ENCODE data around the gene ZBED4. TPM values are rescaled to one million over a fixed set of nuclear protein-coding genes. Genes with fewer than 3 reads are reported as not detected.
A peak's percentile ranks its signal among the peaks of the same experiment; 100 is the strongest.

ZBED4 gene
- total RNA-seq, 2 donors from 2014 or later: 16.2 to 19.9 TPM

GRCh38 chr22:49923445-49923844, 69.8 kb downstream of the ZBED4 start:
- TF ChIP-seq, protein P1, sequence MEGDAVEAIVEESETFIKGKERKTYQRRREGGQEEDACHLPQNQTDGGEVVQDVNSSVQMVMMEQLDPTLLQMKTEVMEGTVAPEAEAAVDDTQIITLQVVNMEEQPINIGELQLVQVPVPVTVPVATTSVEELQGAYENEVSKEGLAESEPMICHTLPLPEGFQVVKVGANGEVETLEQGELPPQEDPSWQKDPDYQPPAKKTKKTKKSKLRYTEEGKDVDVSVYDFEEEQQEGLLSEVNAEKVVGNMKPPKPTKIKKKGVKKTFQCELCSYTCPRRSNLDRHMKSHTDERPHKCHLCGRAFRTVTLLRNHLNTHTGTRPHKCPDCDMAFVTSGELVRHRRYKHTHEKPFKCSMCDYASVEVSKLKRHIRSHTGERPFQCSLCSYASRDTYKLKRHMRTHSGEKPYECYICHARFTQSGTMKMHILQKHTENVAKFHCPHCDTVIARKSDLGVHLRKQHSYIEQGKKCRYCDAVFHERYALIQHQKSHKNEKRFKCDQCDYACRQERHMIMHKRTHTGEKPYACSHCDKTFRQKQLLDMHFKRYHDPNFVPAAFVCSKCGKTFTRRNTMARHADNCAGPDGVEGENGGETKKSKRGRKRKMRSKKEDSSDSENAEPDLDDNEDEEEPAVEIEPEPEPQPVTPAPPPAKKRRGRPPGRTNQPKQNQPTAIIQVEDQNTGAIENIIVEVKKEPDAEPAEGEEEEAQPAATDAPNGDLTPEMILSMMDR (IDR thresholded peaks at IDR 0.05): no peak
- Histone ChIP-seq H3K36me3 (no peaks in the 10 kb centered on the region), H3K4me1 (no peaks in the 10 kb centered on the region), H3K4me3 (no peak overlapping the region), H3K27me3 (no peaks in the 10 kb centered on the region), H3K9ac (ENCODE audit: low read depth in 2 of 2, low read length in 2 of 2) (no peak overlapping the region), H3K9me3 (no peaks in the 10 kb centered on the region), H3K27ac (no peak overlapping the region)
- DNase-seq: no peak
- intact Hi-C loops (cut with DNase I): loop anchor here (10.0 kb wide), 1 partner anchor 221 kb away; no protein-coding TSS in a partner anchor

GRCh38 chr22:49924113-49924833, 70.6 kb downstream of the ZBED4 start:
- no peaks in the 10 kb centered on the region for H3K27me3 ChIP-seq
- H3K4me3 ChIP-seq: no peak overlapping the region
- TF ChIP-seq, protein P1 (IDR thresholded peaks at IDR 0.05): no peak
- intact Hi-C loops (cut with DNase I): loop anchor here (10.0 kb wide), 1 partner anchor 221 kb away; no protein-coding TSS in a partner anchor
- H3K4me1 ChIP-seq: no peaks in the 10 kb centered on the region
- no peak overlapping the region for H3K9ac ChIP-seq (ENCODE audit: low read depth in 2 of 2, low read length in 2 of 2)
- no peak for DNase-seq
- H3K9me3 ChIP-seq: no peaks in the 10 kb centered on the region
- no peaks in the 10 kb centered on the region for H3K36me3 ChIP-seq
- no peak overlapping the region for H3K27ac ChIP-seq

GRCh38 chr22:49925525-49926128, 72.0 kb downstream of the ZBED4 start:
- peak overlapping the region; percentile 44 for H3K27ac ChIP-seq
- no peaks in the 10 kb centered on the region for H3K36me3 ChIP-seq
- TF ChIP-seq, protein P1 (IDR thresholded peaks at IDR 0.05): no peak
- H3K9ac ChIP-seq (ENCODE audit: low read depth in 2 of 2, low read length in 2 of 2): no peak overlapping the region
- H3K9me3 ChIP-seq: no peaks in the 10 kb centered on the region
- DNase-seq: no peak
- peaks cover 6% of the 10 kb centered on the region for H3K4me1 ChIP-seq
- no peak overlapping the region for H3K4me3 ChIP-seq
- intact Hi-C loops (cut with DNase I): loop anchor here (5.0 to 10.0 kb wide), 2 partner anchors 158 to 219 kb away; no protein-coding TSS in a partner anchor
- no peaks in the 10 kb centered on the region for H3K27me3 ChIP-seq

- intact Hi-C loops (cut with DNase I): loop anchor here (5.0 to 10.0 kb wide), 2 partner anchors 160 to 218 kb away; no protein-coding TSS in a partner anchor
- DNase-seq: no peak
- no peak overlapping the region for H3K9ac ChIP-seq (ENCODE audit: low read depth in 2 of 2, low read length in 2 of 2)
- no peaks in the 10 kb centered on the region for H3K27me3 ChIP-seq
- TF ChIP-seq, protein P1 (IDR thresholded peaks at IDR 0.05): no peak
- H3K9me3 ChIP-seq: no peaks in the 10 kb centered on the region
- H3K36me3 ChIP-seq: no peaks in the 10 kb centered on the region
- no peak overlapping the region for H3K27ac ChIP-seq
- H3K4me3 ChIP-seq: no peak overlapping the region
- peaks cover 6% of the 10 kb centered on the region for H3K4me1 ChIP-seq
Measured at GRCh38 chr22:49926916-49927315, 73.3 kb downstream of the ZBED4 start.

- Histone ChIP-seq H3K27ac (no peak overlapping the region), H3K9me3 (no peaks in the 10 kb centered on the region), H3K9ac (ENCODE audit: low read depth in 2 of 2, low read length in 2 of 2) (no peak overlapping the region), H3K27me3 (no peaks in the 10 kb centered on the region), H3K4me3 (no peak overlapping the region), H3K4me1 (peaks cover 6% of the 10 kb centered on the region), H3K36me3 (no peaks in the 10 kb centered on the region)
- no peak for DNase-seq
- TF ChIP-seq, protein P1 (IDR thresholded peaks at IDR 0.05): no peak
- intact Hi-C loops (cut with DNase I): loop anchor here (2.0 to 10.0 kb wide), 3 partner anchors 103 to 217 kb away; no protein-coding TSS in a partner anchor
Measured at GRCh38 chr22:49927483-49928184, 74.0 kb downstream of the ZBED4 start.
